Endothelial cell of umbilical vein (primary cell): ENCODE data around the gene CCT3. TPM values are rescaled to one million over a fixed set of nuclear protein-coding genes. Genes with fewer than 3 reads are reported as not detected.
"Not testable (repeated sequence)": the region's sequence is repeated elsewhere in the genome, so short reads cannot be mapped to it uniquely, and the experiment has no call there.

Experiments used
- BruUV-seq: library from RNA; stranded (reverse); fragments of 400-500 nt; replicated peaks from 2 replicates; lab custom pipeline; 2021; lab: Mats Ljungman, UMichigan
- CTCF ChIA-PET: fragments of 300-600, 350-600 bp; sonication (Branson Sonifier 250); formaldehyde crosslinking; loops from one replicate; lab custom pipeline; 2021; ENCODE audit warnings: antibody characterized with exemption, inconsistent platforms; lab: Charles Lee
- POLR2A ChIA-PET: fragments of 300-600, 350-600 bp; sonication (Branson Sonifier 250); formaldehyde crosslinking; loops from one replicate; lab custom pipeline; 2021; ENCODE audit warnings: antibody characterized with exemption, inconsistent platforms; lab: Charles Lee
- DNase-seq: peaks from one replicate; pipeline ENCODE4 v3.0.0-alpha.2; 2011; ENCODE audit warnings: low read depth, low spot score
- FAIRE-seq: peaks from 2 replicates; lab custom pipeline; 2011; peaks lifted over from hg19 to GRCh38; lab: Jason Lieb, UNC
- H2AFZ ChIP-seq: 2 replicates; pipeline ENCODE4 v1.6.0; 2012; ENCODE audit warnings: low read depth, low read length, control low read depth, inconsistent platforms
- H3K27ac ChIP-seq: 2 replicates; pipeline ENCODE4 v1.5.1; 2011; ENCODE audit warnings: low read depth, mild to moderate bottlenecking, control low read depth, low read length, moderate library complexity; ENCODE audit not compliant: insufficient read depth
- H3K27me3 ChIP-seq, 2 experiments: 2 replicates each; pipeline versions ENCODE4 v1.6.0 to v1.6.1; 2011; ENCODE audit warnings: low read length in 2 of 2, mixed read lengths in 1 of 2; ENCODE audit not compliant: control insufficient read depth in 2 of 2, insufficient read depth in 2 of 2
- H3K36me3 ChIP-seq, 2 experiments: 2 replicates in 1 of 2; 3 replicates in 1 of 2; pipeline ENCODE4 v1.5.1; 2011; ENCODE audit warnings: low read length in 2 of 2, mild to moderate bottlenecking in 1 of 2, moderate library complexity in 1 of 2; ENCODE audit not compliant: control insufficient read depth in 2 of 2, insufficient read depth in 2 of 2; ENCODE audit errors: extremely low read depth in 1 of 2
- H3K4me1 ChIP-seq: 3 replicates; pipeline ENCODE4 v1.5.1; 2011; ENCODE audit warnings: mild to moderate bottlenecking, low read length; ENCODE audit not compliant: control insufficient read depth, insufficient read depth; ENCODE audit errors: extremely low read depth
- H3K4me2 ChIP-seq: 2 replicates; pipeline ENCODE4 v1.6.1; 2011; ENCODE audit warnings: low read length, control low read depth, mixed read lengths; ENCODE audit not compliant: insufficient read depth
- H3K4me3 ChIP-seq, 3 experiments: fragments of 200-600 bp in 1 of 3; sonication (generic), shearing (Covaris generic) in 1 of 3; replicated peaks in 1 of 3; 2 replicates each; pipeline ENCODE4 v1.5.1; 2011 to 2016; ENCODE audit warnings: control low read depth in 3 of 3, low read length in 3 of 3, mild to moderate bottlenecking in 2 of 3, inconsistent platforms in 1 of 3, low read depth in 1 of 3, moderate library complexity in 1 of 3; ENCODE audit not compliant: insufficient read depth in 1 of 3
- H3K79me2 ChIP-seq: 2 replicates; pipeline ENCODE4 v1.6.0; 2012; ENCODE audit warnings: low read length, inconsistent platforms; ENCODE audit not compliant: control insufficient read depth, insufficient read depth
- H3K9ac ChIP-seq: replicated peaks from 2 replicates; pipeline ENCODE3; 2011; ENCODE audit warnings: low read length, control low read depth; ENCODE audit not compliant: insufficient read depth; ENCODE audit errors: extremely low read depth
- H3K9me1 ChIP-seq: replicated peaks from 3 replicates; pipeline ENCODE4 v1.6.0; 2011; ENCODE audit warnings: mild to moderate bottlenecking, low read length; ENCODE audit not compliant: control insufficient read depth, insufficient read depth; ENCODE audit errors: extremely low read depth
- H3K9me3 ChIP-seq: replicated peaks from 2 replicates; pipeline ENCODE4 v1.5.1; 2012; ENCODE audit warnings: low read length, inconsistent platforms; ENCODE audit not compliant: control insufficient read depth, insufficient read depth
- H4K20me1 ChIP-seq: replicated peaks from 2 replicates; pipeline ENCODE3; 2011; ENCODE audit warnings: mild to moderate bottlenecking, low read length; ENCODE audit not compliant: control insufficient read depth, insufficient read depth; ENCODE audit errors: extremely low read depth
- FOS ChIP-seq: IDR thresholded peaks from 2 replicates; pipeline ENCODE4 v1.6.1; 2011; ENCODE audit warnings: mild to moderate bottlenecking, low read length, moderate library complexity, borderline replicate concordance; ENCODE audit not compliant: insufficient read depth
- MYC ChIP-seq: IDR thresholded peaks from one replicate; pipeline ENCODE4 v1.6.1; 2011; ENCODE audit warnings: mild to moderate bottlenecking, low read depth, low read length
- POLR2AphosphoS5 ChIP-seq: IDR thresholded peaks from 2 replicates; pipeline ENCODE4 v1.6.1; 2012; ENCODE audit warnings: low read depth, mild to moderate bottlenecking, control low read depth, low read length, moderate library complexity; ENCODE audit not compliant: insufficient read depth
- dilution Hi-C: fragments of 300-500 bp; cut with MboI; formaldehyde crosslinking; loops from one replicate; pipeline ENCODE4 v1.15.0; 2019; ENCODE audit warnings: low sequenced_read_pairs; ENCODE audit not compliant: extremely low pct_ligation_motif_present
- intact Hi-C: fragments of 100-400 bp; cut with micrococcal nuclease; formaldehyde crosslinking; loops from one replicate; pipeline ENCODE4 v1.10.0; 2022
- polyA plus RNA-seq, 4 experiments: library from polyadenylated mRNA; depleted of rRNA in 3 of 4; stranded (reverse) in 3 of 4; unstranded in 1 of 4; fragments of >200 nt; gene quantifications; 2 replicates each; pipeline versions ENCODE4 v1.2.1 to v1.2.3, GENCODE V29; 2011 to 2012; ENCODE audit warnings: missing spikeins in 1 of 4
- total RNA-seq: library from RNA; stranded (reverse); gene quantifications from 2 replicates; pipeline ENCODE4 v1.2.3, GENCODE V29; 2021

The CCT3 gene
- total and polyA plus RNA-seq, 2 donors (not counting 3 experiments of a cell fraction or from before 2014, with no cell fraction given) = 276 to 367 TPM

GRCh38 chr1:156356262-156356874 is 18.3 kb upstream of the CCT3 start:
- no peaks in the 10 kb centered on the region for H4K20me1 ChIP-seq
- FAIRE-seq = no peak
- CTCF ChIA-PET = interaction anchor here (1.0 to 1.2 kb wide), 3 partner anchors 12 to 90 kb away, joined by 3 read pairs; no protein-coding TSS in a partner anchor
- H3K4me1 ChIP-seq = no peaks in the 10 kb centered on the region
- TF ChIP-seq MYC = no peak
- no peak for TF ChIP-seq FOS
- no peak for TF ChIP-seq POLR2AphosphoS5
- no peak for DNase-seq
- H3K27ac ChIP-seq = no peak overlapping the region
- no peaks in the 10 kb centered on the region for H3K9me1 ChIP-seq
- BruUV-seq = no TSS peak
- peaks cover 17 to 28% of the 10 kb centered on the region in 2 experiments for H3K27me3 ChIP-seq
- POLR2A ChIA-PET = no interaction called here
- no peak overlapping the region for H2AFZ ChIP-seq
- H3K36me3 ChIP-seq = no peaks in the 10 kb centered on the region
- intact Hi-C loops (no loop called here), dilution Hi-C loops (no loop called here)
- H3K9ac ChIP-seq = no peak overlapping the region
- H3K9me3 ChIP-seq = no peaks in the 10 kb centered on the region
- H3K79me2 ChIP-seq = no peaks in the 10 kb centered on the region
- no peak overlapping the region for H3K4me3 ChIP-seq
- H3K4me2 ChIP-seq = no peak overlapping the region

- peaks cover 17 to 18% of the 10 kb centered on the region in 2 experiments for H3K27me3 ChIP-seq
- H3K79me2 ChIP-seq, H3K36me3 ChIP-seq, H3K9me1 ChIP-seq, BruUV-seq, H4K20me1 ChIP-seq, intact Hi-C loops, dilution Hi-C loops, DNase-seq, H3K9ac ChIP-seq, H3K4me3 ChIP-seq, H3K4me1 ChIP-seq, H2AFZ ChIP-seq, POLR2A ChIA-PET, H3K9me3 ChIP-seq, H3K4me2 ChIP-seq, H3K27ac ChIP-seq, FAIRE-seq: not testable (repeated sequence)
- CTCF ChIA-PET = interaction anchor here (0.8 to 2.6 kb wide), 3 partner anchors 9 to 94 kb away, joined by 5 to 11 read pairs (median 6); no protein-coding TSS in a partner anchor
Observed at GRCh38 chr1:156352481-156352880, 14.4 kb upstream of the CCT3 start.
